H1 (cell line): ENCODE data around the gene LMX1A. TPM values are rescaled to one million over a fixed set of nuclear protein-coding genes. Genes with fewer than 3 reads are reported as not detected.

Experiments
- CTCF ChIA-PET: fragments of 300-600 bp; sonication (Branson Sonifier 250); formaldehyde crosslinking; loops from one replicate; lab custom pipeline; 2021; ENCODE audit not compliant: partially characterized antibody; lab: Charles Lee
- POLR2A ChIA-PET: fragments of 300-600 bp; sonication (Branson Sonifier 250); formaldehyde crosslinking; loops from one replicate; lab custom pipeline; 2021; ENCODE audit warnings: inconsistent platforms; ENCODE audit not compliant: partially characterized antibody; lab: Charles Lee
- DNase-seq, 2 experiments: peaks; one replicate each; pipeline versions ENCODE4 v3.0.0 to v3.0.0-alpha.2; 2010 to 2022; ENCODE audit warnings: low spot score in 2 of 2, low read depth in 1 of 2, mixed read lengths in 1 of 2
- FAIRE-seq: peaks from 2 replicates; lab custom pipeline; 2011; peaks lifted over from hg19 to GRCh38; lab: Jason Lieb, UNC
- H2AFZ ChIP-seq: 2 replicates; pipeline ENCODE4 v1.8.1; 2012; ENCODE audit warnings: low read length, inconsistent platforms
- H2AK5ac ChIP-seq: 2 replicates; pipeline ENCODE4 v1.6.1; 2013; ENCODE audit warnings: low read depth, low read length
- H2BK120ac ChIP-seq: replicated peaks from 2 replicates; pipeline ENCODE3; 2013; ENCODE audit warnings: low read depth, low read length, inconsistent platforms
- H2BK12ac ChIP-seq: 2 replicates; pipeline ENCODE4 v1.6.1; 2013; ENCODE audit warnings: low read depth, low read length
- H2BK15ac ChIP-seq: 2 replicates; pipeline ENCODE4 v1.6.1; 2013; ENCODE audit warnings: low read length
- H2BK20ac ChIP-seq: 2 replicates; pipeline ENCODE4 v1.6.1; 2013; ENCODE audit warnings: low read length
- H2BK5ac ChIP-seq: 2 replicates; pipeline ENCODE4 v1.6.1; 2013; ENCODE audit warnings: low read depth, low read length
- H3K14ac ChIP-seq: 2 replicates; pipeline ENCODE4 v1.6.1; 2013; ENCODE audit warnings: inconsistent platforms; ENCODE audit not compliant: insufficient read length
- H3K18ac ChIP-seq: 2 replicates; pipeline ENCODE4 v1.6.1; 2013; ENCODE audit warnings: low read length; ENCODE audit errors: extremely low read depth
- H3K23ac ChIP-seq: 2 replicates; pipeline ENCODE4 v1.6.1; 2013; ENCODE audit warnings: inconsistent platforms; ENCODE audit not compliant: insufficient read length
- H3K23me2 ChIP-seq: 2 replicates; pipeline ENCODE4 v1.6.1; 2013; ENCODE audit warnings: low read depth, low read length
- H3K27ac ChIP-seq: 2 replicates; pipeline ENCODE4 v1.6.1; 2011; ENCODE audit warnings: low read depth, low read length, inconsistent platforms
- H3K27me3 ChIP-seq, 4 experiments: replicated peaks in 1 of 4; 1 replicate in 1 of 4; 2 replicates in 3 of 4; pipeline versions ENCODE4 v1.6.1 to v1.8.1; 2011 to 2013; ENCODE audit warnings: low read length in 3 of 4, mild to moderate bottlenecking in 3 of 4, inconsistent platforms in 2 of 4, mixed read lengths in 2 of 4, moderate library complexity in 1 of 4; ENCODE audit not compliant: control insufficient read depth in 3 of 4, insufficient read depth in 3 of 4; ENCODE audit errors: extremely low read depth in 1 of 4
- H3K36me3 ChIP-seq, 4 experiments: 2 replicates each; pipeline versions ENCODE4 v1.6.1 to v1.8.1; 2011 to 2013; ENCODE audit warnings: mild to moderate bottlenecking in 4 of 4, low read length in 3 of 4, moderate library complexity in 2 of 4, control low read depth in 1 of 4, inconsistent platforms in 1 of 4; ENCODE audit not compliant: insufficient read depth in 4 of 4, control insufficient read depth in 2 of 4
- H3K4ac ChIP-seq: replicated peaks from 2 replicates; pipeline ENCODE3; 2013; ENCODE audit warnings: low read length, low read depth, mixed read lengths, inconsistent platforms; ENCODE audit not compliant: insufficient read length
- H3K4me1 ChIP-seq, 4 experiments: replicated peaks in 1 of 4; 1 replicate in 1 of 4; 2 replicates in 3 of 4; pipeline versions ENCODE4 v1.6.1 to v1.8.1; 2011 to 2013; ENCODE audit warnings: low read length in 3 of 4, inconsistent platforms in 2 of 4, mixed read lengths in 1 of 4; ENCODE audit not compliant: insufficient read depth in 4 of 4, control insufficient read depth in 3 of 4
- H3K4me2 ChIP-seq, 2 experiments: 2 replicates each; pipeline versions ENCODE4 v1.6.1 to v1.8.1; 2011 to 2013; ENCODE audit warnings: low read depth in 2 of 2, low read length in 2 of 2, control low read depth in 1 of 2, inconsistent platforms in 1 of 2, mild to moderate bottlenecking in 1 of 2; ENCODE audit not compliant: insufficient read depth in 1 of 2
- H3K4me3 ChIP-seq, 4 experiments: fragments of 200-600, 300-600 bp in 1 of 4; sonication (generic), shearing (Covaris generic), sonication (Bioruptor Twin) in 1 of 4; 2 replicates each; pipeline versions ENCODE4 v1.5.1 to v1.8.1; 2011 to 2016; ENCODE audit warnings: low read length in 4 of 4, low read depth in 3 of 4, control low read depth in 2 of 4, inconsistent platforms in 2 of 4, mild to moderate bottlenecking in 2 of 4, mixed read lengths in 1 of 4, moderate library complexity in 1 of 4; ENCODE audit not compliant: insufficient read depth in 2 of 4; ENCODE audit errors: extremely low read depth in 1 of 4
- H3K56ac ChIP-seq: replicated peaks from 2 replicates; pipeline ENCODE3; 2013; ENCODE audit warnings: low read depth, mild to moderate bottlenecking, mixed read lengths, low read length, inconsistent platforms; ENCODE audit not compliant: insufficient read length
- H3K79me1 ChIP-seq: 2 replicates; pipeline ENCODE4 v1.6.1; 2013; ENCODE audit warnings: low read depth, low read length, control low read depth
- H3K79me2 ChIP-seq, 2 experiments: 2 replicates each; pipeline versions ENCODE4 v1.6.1 to v1.8.1; 2012 to 2013; ENCODE audit warnings: low read length in 2 of 2, mild to moderate bottlenecking in 2 of 2, inconsistent platforms in 1 of 2; ENCODE audit not compliant: insufficient read depth in 2 of 2, control insufficient read depth in 1 of 2
- H3K9ac ChIP-seq, 4 experiments: replicated peaks in 1 of 4; 1 replicate in 1 of 4; 2 replicates in 3 of 4; pipeline versions ENCODE4 v1.6.1 to v1.8.1; 2011 to 2013; ENCODE audit warnings: low read depth in 3 of 4, low read length in 3 of 4, control low read depth in 2 of 4, mild to moderate bottlenecking in 2 of 4, moderate library complexity in 2 of 4, inconsistent platforms in 1 of 4; ENCODE audit errors: extremely low read depth in 1 of 4
- H3K9me3 ChIP-seq, 2 experiments: 2 replicates each; pipeline versions ENCODE4 v1.6.1 to v1.8.1; 2012 to 2013; ENCODE audit warnings: mild to moderate bottlenecking in 2 of 2, moderate library complexity in 2 of 2, control low read depth in 1 of 2, inconsistent platforms in 1 of 2, low read depth in 1 of 2, low read length in 1 of 2, mixed read lengths in 1 of 2; ENCODE audit not compliant: insufficient read depth in 2 of 2
- H4K20me1 ChIP-seq, 2 experiments: replicated peaks in 1 of 2; 2 replicates each; pipeline versions ENCODE3 to v1.8.1; 2011 to 2013; ENCODE audit warnings: inconsistent platforms in 2 of 2, low read length in 2 of 2, mild to moderate bottlenecking in 1 of 2; ENCODE audit not compliant: insufficient read depth in 2 of 2, control insufficient read depth in 1 of 2
- H4K5ac ChIP-seq: 2 replicates; pipeline ENCODE4 v1.6.1; 2013; ENCODE audit warnings: low read length, low read depth, mixed read lengths, inconsistent platforms; ENCODE audit not compliant: insufficient read length
- H4K8ac ChIP-seq: 2 replicates; pipeline ENCODE4 v1.8.0; 2013; ENCODE audit warnings: mild to moderate bottlenecking, moderate library complexity, low read length, inconsistent platforms; ENCODE audit not compliant: insufficient read depth; ENCODE audit errors: extremely low read depth
- H4K91ac ChIP-seq: replicated peaks from 2 replicates; pipeline ENCODE3; 2013; ENCODE audit warnings: low read length, mixed read lengths, inconsistent platforms; ENCODE audit not compliant: insufficient read length
- BCL11A ChIP-seq, 2 experiments: IDR thresholded peaks; one replicate each; pipeline ENCODE4 v1.6.1; 2011; ENCODE audit warnings: low read depth in 2 of 2, low read length in 2 of 2, mild to moderate bottlenecking in 2 of 2
- CBX5 ChIP-seq: fragments of 300-800, 300-1000 bp; sonication (generic); IDR thresholded peaks from 2 replicates; pipeline ENCODE4 v1.7.1; 2016; ENCODE audit warnings: antibody characterized with exemption, low read length, low read depth
- CHD2 ChIP-seq: IDR thresholded peaks from 2 replicates; pipeline ENCODE4 v1.6.1; 2012; ENCODE audit warnings: low read length, improper control_type of control experiment
- CREB1 ChIP-seq: IDR thresholded peaks from 2 replicates; pipeline ENCODE4 v1.6.1; 2012; ENCODE audit warnings: inconsistent platforms
- KDM1A ChIP-seq: fragments of 200-600, 300-600 bp; sonication (generic); IDR thresholded peaks from 2 replicates; pipeline ENCODE4 v1.7.1; 2016; ENCODE audit warnings: mild to moderate bottlenecking, low read length, borderline replicate concordance
- KDM4A ChIP-seq: IDR thresholded peaks from one replicate; pipeline ENCODE4 v1.7.1; 2012; ENCODE audit warnings: low read depth, mild to moderate bottlenecking, moderate library complexity, low read length, inconsistent platforms; ENCODE audit not compliant: severe bottlenecking
- KDM5A ChIP-seq: fragments of 200-600 bp; IDR thresholded peaks from 2 replicates; pipeline ENCODE4 v1.7.1; 2012; ENCODE audit warnings: mild to moderate bottlenecking, low read length, inconsistent platforms, mixed read lengths
- NRF1 ChIP-seq: IDR thresholded peaks from 2 replicates; pipeline ENCODE4 v1.6.1; 2011; ENCODE audit warnings: mild to moderate bottlenecking, low read depth, low read length, improper control_type of control experiment
- POU5F1 ChIP-seq: IDR thresholded peaks from 2 replicates; pipeline ENCODE4 v1.6.1; 2011; ENCODE audit warnings: low read depth, mild to moderate bottlenecking, low read length, moderate library complexity
- RFX5 ChIP-seq: IDR thresholded peaks from 2 replicates; pipeline ENCODE4 v1.6.1; 2011; ENCODE audit warnings: low read depth, low read length, improper control_type of control experiment, borderline replicate concordance
- WGBS, 2 experiments: shearing (Covaris generic) in 1 of 2; methylation state at CpG; one replicate each; pipeline versions ENCODE4 v1.1.6 to v1.1.7; 2013 to 2015; ENCODE audit warnings: low lambda C conversion rate in 2 of 2, mixed read lengths in 2 of 2, inconsistent platforms in 1 of 2, low coverage in 1 of 2, missing lambda C conversion rate in 1 of 2; ENCODE audit not compliant: insufficient replicate concordance in 2 of 2, insufficient coverage in 1 of 2, insufficient read length in 1 of 2; ENCODE audit errors: extremely low coverage in 1 of 2, missing lambda C conversion rate in 1 of 2; 5-methylcytosine and 5-hydroxymethylcytosine counted together
- polyA plus RNA-seq, 7 experiments: library from polyadenylated mRNA; depleted of rRNA in 3 of 7; stranded (reverse) in 5 of 7; unstranded in 2 of 7; fragments of >200 nt in 5 of 7; fragments of 200-250 nt in 2 of 7; gene quantifications; 1 replicate in 5 of 7; 2 replicates in 1 of 7; 4 replicates in 1 of 7; pipeline versions ENCODE4 v1.2.1 to v1.2.3, GENCODE V29; 2011 to 2013; ENCODE audit warnings: missing spikeins in 2 of 7, mixed read lengths in 2 of 7
- total RNA-seq: library from RNA; stranded (reverse); fragmentation: NEBNext Ultra II Directional; extraction: Animal tissue kit (Norgen Biotek cat#: 25700); gene quantifications from 2 replicates; pipeline ENCODE4 v1.2.1, GENCODE V29; 2021
- TF ChIP-seq, protein P1 (sequence below): IDR thresholded peaks from 2 replicates; pipeline ENCODE4 v1.6.1; 2011; ENCODE audit warnings: low read depth, mild to moderate bottlenecking, low read length; ENCODE audit not compliant: insufficient read depth
- TF ChIP-seq, protein P2 (sequence below): IDR thresholded peaks from 2 replicates; pipeline ENCODE4 v1.6.1; 2012; ENCODE audit warnings: low read length, inconsistent platforms

LMX1A gene
- total and polyA plus RNA-seq, 2 of the 8 experiments (the other 6 are each of a cell fraction or from before 2014, with no cell fraction given) = not detected

DNA sequence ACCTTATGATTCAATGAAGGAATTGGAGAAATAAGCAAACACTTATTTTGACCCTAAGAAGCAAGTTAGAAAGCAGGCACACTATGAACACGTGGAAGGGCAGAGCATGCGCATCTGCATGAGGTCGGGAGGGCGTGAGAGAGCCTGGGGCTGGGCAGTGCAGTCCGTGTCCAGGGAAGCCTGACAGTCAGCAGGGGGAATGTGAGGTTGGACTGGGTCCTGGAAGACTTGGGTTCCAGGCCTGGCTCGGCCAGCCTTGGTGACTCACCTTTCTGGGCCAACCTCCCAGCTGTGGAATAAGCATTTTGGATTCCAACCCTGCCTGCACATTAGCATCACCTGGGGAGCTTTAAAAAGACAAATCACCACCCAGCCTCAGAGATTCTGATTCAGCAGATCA lies 26.6 kb upstream of the LMX1A start:
- Histone ChIP-seq H3K14ac (no peak overlapping the region), H2AFZ (no peak overlapping the region), H3K36me3 (no peaks in the 10 kb centered on the region), H3K27me3 (no peaks in the 10 kb centered on the region), H4K8ac (no peak overlapping the region), H3K4me1 (peaks cover 0 to 2% (median under 1%) of the 10 kb centered on the region in 4 experiments; a peak in 2 of 7 replicates), H3K79me2 (no peaks in the 10 kb centered on the region), H2BK120ac (no peak overlapping the region), H3K23me2 (no peaks in the 10 kb centered on the region), H4K20me1 (no peaks in the 10 kb centered on the region), H3K27ac (no peak overlapping the region), H3K9ac (no peak overlapping the region), H2BK12ac (no peak overlapping the region), H2BK5ac (no peak overlapping the region), H3K23ac (no peak overlapping the region), H2BK15ac (no peak overlapping the region), H3K4me2 (no peak overlapping the region), H2AK5ac (no peak overlapping the region), H4K5ac (no peak overlapping the region), H3K4me3 (no peak overlapping the region), H3K9me3 (no peaks in the 10 kb centered on the region), H4K91ac (no peak overlapping the region), H3K4ac (no peak overlapping the region), H3K79me1 (no peaks in the 10 kb centered on the region), H3K56ac (no peak overlapping the region), H3K18ac (no peak overlapping the region), H2BK20ac (no peak overlapping the region)
- 76% methylated on average over 6 of the region's 6 CpGs; no CpG with 5 or more reads in 1 of the 2 experiments for WGBS, 2 experiments
- CTCF ChIA-PET = interaction anchor here (1.3 to 4.9 kb wide), 5 partner anchors 10 to 211 kb away, joined by 4 to 41 read pairs (median 5); no protein-coding TSS in a partner anchor
- DNase-seq = no peak
- POLR2A ChIA-PET = interaction anchor here (0.8 kb wide), 1 partner anchor 142 kb away, joined by 3 read pairs; no protein-coding TSS in a partner anchor
- no peak for FAIRE-seq
- no peak for TF ChIP-seq BCL11A (IDR thresholded peaks at IDR 0.05; ENCODE audit: low read depth in 2 of 2, low read length in 2 of 2)
- TF ChIP-seq KDM5A = no peak
- TF ChIP-seq, protein P1, sequence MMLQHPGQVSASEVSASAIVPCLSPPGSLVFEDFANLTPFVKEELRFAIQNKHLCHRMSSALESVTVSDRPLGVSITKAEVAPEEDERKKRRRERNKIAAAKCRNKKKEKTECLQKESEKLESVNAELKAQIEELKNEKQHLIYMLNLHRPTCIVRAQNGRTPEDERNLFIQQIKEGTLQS = no peak
- no peak for TF ChIP-seq RFX5
- TF ChIP-seq CBX5 = no peak
- no peak for TF ChIP-seq CHD2
- TF ChIP-seq POU5F1 = no peak
- TF ChIP-seq KDM4A = no peak
- no peak for TF ChIP-seq KDM1A
- no peak for TF ChIP-seq CREB1
- TF ChIP-seq, protein P2, sequence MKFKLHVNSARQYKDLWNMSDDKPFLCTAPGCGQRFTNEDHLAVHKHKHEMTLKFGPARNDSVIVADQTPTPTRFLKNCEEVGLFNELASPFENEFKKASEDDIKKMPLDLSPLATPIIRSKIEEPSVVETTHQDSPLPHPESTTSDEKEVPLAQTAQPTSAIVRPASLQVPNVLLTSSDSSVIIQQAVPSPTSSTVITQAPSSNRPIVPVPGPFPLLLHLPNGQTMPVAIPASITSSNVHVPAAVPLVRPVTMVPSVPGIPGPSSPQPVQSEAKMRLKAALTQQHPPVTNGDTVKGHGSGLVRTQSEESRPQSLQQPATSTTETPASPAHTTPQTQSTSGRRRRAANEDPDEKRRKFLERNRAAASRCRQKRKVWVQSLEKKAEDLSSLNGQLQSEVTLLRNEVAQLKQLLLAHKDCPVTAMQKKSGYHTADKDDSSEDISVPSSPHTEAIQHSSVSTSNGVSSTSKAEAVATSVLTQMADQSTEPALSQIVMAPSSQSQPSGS = no peak
- no peak for TF ChIP-seq NRF1
